Measurements from ENCODE around the gene CMTM5.
"Not testable (repeated sequence)": the region's sequence is repeated elsewhere in the genome, so short reads cannot be mapped to it uniquely, and the experiment has no call there.

CMTM5 gene

GRCh38 chr14:23414254-23414653 is 37.4 kb downstream of the CMTM5 start:
- Histone ChIP-seq H3K27ac (ENCODE audit: insufficient read depth in 1 of 2, low read depth in 1 of 2, low read length in 2 of 2, poor library complexity in 1 of 2, severe bottlenecking in 2 of 2) (no peak overlapping the region), H3K9me3 (ENCODE audit: control extremely low read depth in 1 of 5, control insufficient read depth in 4 of 5, insufficient read depth in 2 of 5, low read depth in 1 of 5, low read length in 4 of 5) (no peaks in the 10 kb centered on the region), H3K36me3 (ENCODE audit: control insufficient read depth in 4 of 4, insufficient read depth in 4 of 4, low read length in 3 of 4) (no peaks in the 10 kb centered on the region), H3K4me3 (ENCODE audit: control insufficient read depth in 1 of 7, extremely low read depth in 1 of 7, insufficient read depth in 4 of 7, low read depth in 2 of 7, low read length in 6 of 7) (no peak overlapping the region), H3K4me1 (ENCODE audit: control extremely low read depth in 1 of 4, control insufficient read depth in 4 of 4, insufficient read depth in 4 of 4, low read length in 3 of 4) (no peaks in the 10 kb centered on the region), H3K27me3 (replicated peaks in 2 of 5; ENCODE audit: control insufficient read depth in 4 of 5, insufficient read depth in 5 of 5, low read length in 4 of 5) (peaks cover 0 to 2% (median 0%) of the 10 kb centered on the region in 5 experiments)
- WGBS (ENCODE audit: insufficient coverage): 64% methylated on average over 3 of the region's 3 CpGs
- POLR2A ChIA-PET: no interaction called here
- CTCF ChIA-PET: interaction anchor here (2.0 kb wide), 1 partner anchor 21 kb away, joined by 4 read pairs; the partner anchor contains the start of gene MYH7
- no peak for DNase-seq

DNA sequence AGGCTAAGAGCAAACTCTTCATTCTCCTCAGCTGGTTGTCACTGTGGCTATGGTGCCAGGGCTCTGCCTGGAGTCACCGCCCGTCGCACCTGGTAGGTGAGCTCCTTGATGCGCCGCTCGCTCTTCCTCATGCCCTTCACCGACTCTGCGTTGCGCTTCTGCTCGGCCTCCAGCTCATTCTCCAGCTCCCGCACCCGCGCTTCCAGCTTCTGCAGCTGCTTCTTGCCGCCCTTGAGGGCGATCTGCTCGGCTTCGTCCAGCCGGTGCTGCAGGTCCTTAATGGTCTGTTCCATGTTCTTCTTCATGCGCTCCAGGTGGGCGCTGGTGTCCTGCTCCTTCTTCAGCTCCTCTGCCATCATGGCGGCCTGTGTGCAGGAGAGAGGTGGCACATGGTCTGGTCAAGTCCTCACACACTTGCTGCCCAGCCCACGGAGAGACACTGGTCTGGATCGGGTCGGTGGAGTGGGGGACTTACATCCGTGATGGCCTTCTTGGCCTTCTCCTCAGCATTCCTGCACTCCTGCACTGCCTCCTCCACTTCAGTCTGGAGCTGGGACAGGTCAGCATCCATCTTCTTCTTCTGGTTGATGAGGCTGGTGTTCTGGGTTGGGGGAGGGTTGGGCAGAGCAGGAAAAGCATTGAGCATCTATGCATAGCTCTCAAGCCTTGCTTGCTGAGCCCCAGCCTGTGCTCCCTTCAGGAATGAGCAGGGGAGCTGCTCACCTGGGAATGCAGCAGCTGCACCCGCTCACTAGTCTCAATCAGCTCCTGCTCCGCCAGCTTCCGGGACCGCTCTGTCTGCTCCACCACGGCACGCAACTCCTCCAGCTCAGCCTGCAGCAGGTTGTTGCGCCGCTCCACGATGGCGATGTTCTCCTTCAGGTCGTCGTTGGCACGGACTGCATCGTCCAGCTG is 38.3 kb downstream of the CMTM5 start:
- WGBS (ENCODE audit: insufficient coverage): 97% methylated on average over 29 of the region's 39 CpGs
- peaks cover 0 to 2% (median 0%) of the 10 kb centered on the region in 5 experiments for H3K27me3 ChIP-seq (replicated peaks in 2 of 5; ENCODE audit: control insufficient read depth in 4 of 5, insufficient read depth in 5 of 5, low read length in 4 of 5)
- CTCF ChIA-PET: interaction anchor here (2.0 kb wide), 1 partner anchor 21 kb away, joined by 4 read pairs; the partner anchor contains the start of gene MYH7
- H3K9me3 ChIP-seq (ENCODE audit: control extremely low read depth in 1 of 5, control insufficient read depth in 4 of 5, insufficient read depth in 2 of 5, low read depth in 1 of 5, low read length in 4 of 5): no peaks in the 10 kb centered on the region
- no peaks in the 10 kb centered on the region for H3K36me3 ChIP-seq (ENCODE audit: control insufficient read depth in 4 of 4, insufficient read depth in 4 of 4, low read length in 3 of 4)
- no peaks in the 10 kb centered on the region for H3K4me1 ChIP-seq (ENCODE audit: control extremely low read depth in 1 of 4, control insufficient read depth in 4 of 4, insufficient read depth in 4 of 4, low read length in 3 of 4)
- H3K4me3 ChIP-seq (ENCODE audit: control insufficient read depth in 1 of 7, extremely low read depth in 1 of 7, insufficient read depth in 4 of 7, low read depth in 2 of 7, low read length in 6 of 7): no peak overlapping the region
- no peak overlapping the region for H3K27ac ChIP-seq (ENCODE audit: insufficient read depth in 1 of 2, low read depth in 1 of 2, low read length in 2 of 2, poor library complexity in 1 of 2, severe bottlenecking in 2 of 2)
- DNase-seq: no peak
- POLR2A ChIA-PET: no interaction called here

- no peak for DNase-seq
- Histone ChIP-seq H3K27me3 (replicated peaks in 2 of 5; ENCODE audit: control insufficient read depth in 4 of 5, insufficient read depth in 5 of 5, low read length in 4 of 5) (peaks cover 0 to 2% (median 0%) of the 10 kb centered on the region in 5 experiments), H3K27ac (ENCODE audit: insufficient read depth in 1 of 2, low read depth in 1 of 2, low read length in 2 of 2, poor library complexity in 1 of 2, severe bottlenecking in 2 of 2) (no peak overlapping the region), H3K4me3 (ENCODE audit: control insufficient read depth in 1 of 7, extremely low read depth in 1 of 7, insufficient read depth in 4 of 7, low read depth in 2 of 7, low read length in 6 of 7) (no peak overlapping the region), H3K4me1 (ENCODE audit: control extremely low read depth in 1 of 4, control insufficient read depth in 4 of 4, insufficient read depth in 4 of 4, low read length in 3 of 4) (no peaks in the 10 kb centered on the region), H3K36me3 (ENCODE audit: control insufficient read depth in 4 of 4, insufficient read depth in 4 of 4, low read length in 3 of 4) (no peaks in the 10 kb centered on the region), H3K9me3 (ENCODE audit: control extremely low read depth in 1 of 5, control insufficient read depth in 4 of 5, insufficient read depth in 2 of 5, low read depth in 1 of 5, low read length in 4 of 5) (no peaks in the 10 kb centered on the region)
- WGBS (ENCODE audit: insufficient coverage): 98% methylated on average over 13 of the region's 21 CpGs
- ChIA-PET POLR2A (no interaction called here), CTCF (interaction anchor here (0.6 to 2.0 kb wide), 6 partner anchors 10 to 193 kb away, joined by 3 to 5 read pairs (median 3); partner anchors contain the start of gene MYH7)
These were observed 39.3 kb downstream of the CMTM5 start for GRCh38 chr14:23415821-23416778.

- WGBS (ENCODE audit: insufficient coverage): 95% methylated on average over 11 of the region's 11 CpGs
- CTCF ChIA-PET: interaction anchor here (0.8 to 1.7 kb wide), 4 partner anchors 9 to 31 kb away, joined by 3 to 5 read pairs (median 3); no protein-coding TSS in a partner anchor
- no peaks in the 10 kb centered on the region for H3K36me3 ChIP-seq (ENCODE audit: control insufficient read depth in 4 of 4, insufficient read depth in 4 of 4, low read length in 3 of 4)
These were observed 40.0 kb downstream of the CMTM5 start for GRCh38 chr14:23416801-23417200.

DNA sequence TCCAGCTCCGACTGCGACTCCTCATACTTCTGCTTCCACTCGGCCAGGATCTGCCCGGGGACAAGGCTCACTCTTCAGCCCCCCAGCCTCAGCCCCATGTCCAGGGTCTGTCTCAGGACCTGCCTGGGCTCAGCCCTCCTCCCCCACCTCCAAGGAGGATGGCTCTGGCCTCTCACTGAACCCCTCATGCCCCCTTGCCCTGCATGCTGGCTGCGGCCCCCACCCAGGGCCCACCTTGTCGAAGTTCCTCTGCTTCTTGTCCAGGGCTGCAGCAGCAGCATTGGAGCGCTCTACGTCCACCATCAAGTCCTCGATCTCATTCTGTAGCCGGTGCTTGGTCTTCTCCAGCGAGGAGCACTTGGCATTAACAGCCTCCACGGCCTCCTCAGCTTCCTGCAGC is 40.4 kb downstream of the CMTM5 start:
- H3K4me1 ChIP-seq (ENCODE audit: control extremely low read depth in 1 of 4, control insufficient read depth in 4 of 4, insufficient read depth in 4 of 4, low read length in 3 of 4); H3K4me3 ChIP-seq (ENCODE audit: control insufficient read depth in 1 of 7, extremely low read depth in 1 of 7, insufficient read depth in 4 of 7, low read depth in 2 of 7, low read length in 6 of 7); H3K36me3 ChIP-seq (ENCODE audit: control insufficient read depth in 4 of 4, insufficient read depth in 4 of 4, low read length in 3 of 4); DNase-seq; POLR2A ChIA-PET; H3K9me3 ChIP-seq (ENCODE audit: control extremely low read depth in 1 of 5, control insufficient read depth in 4 of 5, insufficient read depth in 2 of 5, low read depth in 1 of 5, low read length in 4 of 5); H3K27ac ChIP-seq (ENCODE audit: insufficient read depth in 1 of 2, low read depth in 1 of 2, low read length in 2 of 2, poor library complexity in 1 of 2, severe bottlenecking in 2 of 2); H3K27me3 ChIP-seq (replicated peaks in 2 of 5; ENCODE audit: control insufficient read depth in 4 of 5, insufficient read depth in 5 of 5, low read length in 4 of 5): not testable (repeated sequence)
- CTCF ChIA-PET: interaction anchor here (1.2 to 1.8 kb wide), 5 partner anchors 9 to 30 kb away, joined by 3 to 6 read pairs (median 4); no protein-coding TSS in a partner anchor
- WGBS (ENCODE audit: insufficient coverage): 92% methylated on average over 10 of the region's 12 CpGs

More at GRCh38 chr14:23416801-23417200, 40.0 kb downstream of the CMTM5 start:
- Histone ChIP-seq H3K27ac (ENCODE audit: insufficient read depth in 1 of 2, low read depth in 1 of 2, low read length in 2 of 2, poor library complexity in 1 of 2, severe bottlenecking in 2 of 2) (no peak overlapping the region), H3K27me3 (replicated peaks in 2 of 5; ENCODE audit: control insufficient read depth in 4 of 5, insufficient read depth in 5 of 5, low read length in 4 of 5) (peaks cover 0 to 2% (median 0%) of the 10 kb centered on the region in 5 experiments), H3K9me3 (ENCODE audit: control extremely low read depth in 1 of 5, control insufficient read depth in 4 of 5, insufficient read depth in 2 of 5, low read depth in 1 of 5, low read length in 4 of 5) (no peaks in the 10 kb centered on the region), H3K4me1 (ENCODE audit: control extremely low read depth in 1 of 4, control insufficient read depth in 4 of 4, insufficient read depth in 4 of 4, low read length in 3 of 4) (no peaks in the 10 kb centered on the region), H3K4me3 (ENCODE audit: control insufficient read depth in 1 of 7, extremely low read depth in 1 of 7, insufficient read depth in 4 of 7, low read depth in 2 of 7, low read length in 6 of 7) (no peak overlapping the region)
- POLR2A ChIA-PET: no interaction called here
- no peak for DNase-seq

- Histone ChIP-seq H3K4me3 (ENCODE audit: control insufficient read depth in 1 of 7, extremely low read depth in 1 of 7, insufficient read depth in 4 of 7, low read depth in 2 of 7, low read length in 6 of 7) (no peak overlapping the region), H3K27me3 (replicated peaks in 2 of 5; ENCODE audit: control insufficient read depth in 4 of 5, insufficient read depth in 5 of 5, low read length in 4 of 5) (peaks cover 0 to 2% (median 0%) of the 10 kb centered on the region in 5 experiments), H3K4me1 (ENCODE audit: control extremely low read depth in 1 of 4, control insufficient read depth in 4 of 4, insufficient read depth in 4 of 4, low read length in 3 of 4) (no peaks in the 10 kb centered on the region), H3K36me3 (ENCODE audit: control insufficient read depth in 4 of 4, insufficient read depth in 4 of 4, low read length in 3 of 4) (no peaks in the 10 kb centered on the region), H3K27ac (ENCODE audit: insufficient read depth in 1 of 2, low read depth in 1 of 2, low read length in 2 of 2, poor library complexity in 1 of 2, severe bottlenecking in 2 of 2) (no peak overlapping the region), H3K9me3 (ENCODE audit: control extremely low read depth in 1 of 5, control insufficient read depth in 4 of 5, insufficient read depth in 2 of 5, low read depth in 1 of 5, low read length in 4 of 5) (no peaks in the 10 kb centered on the region)
- no peak for DNase-seq
- 98% methylated on average over 18 of the region's 21 CpGs for WGBS (ENCODE audit: insufficient coverage)
- POLR2A ChIA-PET: no interaction called here
- CTCF ChIA-PET: interaction anchor here (1.2 to 2.4 kb wide), 5 partner anchors 8 to 38 kb away, joined by 3 to 6 read pairs (median 5); no protein-coding TSS in a partner anchor
These were observed 41.2 kb downstream of the CMTM5 start for GRCh38 chr14:23418021-23418420.
